Measurements from ENCODE around the gene BBS9. TPM values are rescaled to one million over a fixed set of nuclear protein-coding genes. Genes with fewer than 3 reads are reported as not detected.

Gene BBS9
- total and polyA plus RNA-seq, 2 experiments from 2014 or later, result 10.2 to 15.0 TPM

GRCh38 chr7:33221390-33221789 is 92.0 kb downstream of the BBS9 start:
- H3K9me2 ChIP-seq (ENCODE audit: insufficient read depth), result no peaks in the 10 kb centered on the region
- TF ChIP-seq EZH2 (IDR thresholded peaks at IDR 0.05; ENCODE audit: insufficient read depth, poor library complexity, severe bottlenecking), result no peak
- no peaks in the 10 kb centered on the region for H3K9me3 ChIP-seq (ENCODE audit: low read depth)
- no peaks in the 10 kb centered on the region for H3K27me3 ChIP-seq (replicated peaks; ENCODE audit: insufficient read depth)
- no peaks in the 10 kb centered on the region for H3K79me2 ChIP-seq (ENCODE audit: insufficient read depth)
- WGBS, 2 experiments (ENCODE audit: low coverage in 1 of 2, low lambda C conversion rate in 2 of 2, missing lambda C conversion rate in 2 of 2), result 96 to 100% methylated on average over 1 of the region's 1 CpG
- DNase-seq, result no peak
- H2AFZ ChIP-seq, result no peak overlapping the region
- H3K4me3 ChIP-seq, result no peak overlapping the region
- no peaks in the 10 kb centered on the region for H4K20me1 ChIP-seq (ENCODE audit: insufficient read depth)
- no peak overlapping the region for H3K27ac ChIP-seq
- in situ Hi-C loops (cut with MboI), result no loop called here
- H3K9ac ChIP-seq, result no peak overlapping the region
- H3K4me1 ChIP-seq (ENCODE audit: insufficient read depth), result no peaks in the 10 kb centered on the region
- no peaks in the 10 kb centered on the region for H3F3A ChIP-seq (ENCODE audit: insufficient read depth)
- H3K4me2 ChIP-seq (ENCODE audit: unreplicated experiment), result no peak overlapping the region
- no peaks in the 10 kb centered on the region for H3K36me3 ChIP-seq (ENCODE audit: low read depth)

GRCh38 chr7:33232632-33233145 is 103.3 kb downstream of the BBS9 start:
- Histone ChIP-seq H3K9me2 (ENCODE audit: insufficient read depth) (no peaks in the 10 kb centered on the region), H3K36me3 (ENCODE audit: low read depth) (no peaks in the 10 kb centered on the region), H3K27ac (no peak overlapping the region), H3K9ac (no peak overlapping the region), H3K9me3 (ENCODE audit: low read depth) (no peaks in the 10 kb centered on the region), H2AFZ (no peak overlapping the region), H3K27me3 (replicated peaks; ENCODE audit: insufficient read depth) (no peaks in the 10 kb centered on the region), H3K4me3 (no peak overlapping the region), H3K79me2 (ENCODE audit: insufficient read depth) (no peaks in the 10 kb centered on the region), H3K4me2 (ENCODE audit: unreplicated experiment) (no peak overlapping the region), H3K4me1 (ENCODE audit: insufficient read depth) (no peaks in the 10 kb centered on the region), H3F3A (ENCODE audit: insufficient read depth) (no peaks in the 10 kb centered on the region), H4K20me1 (ENCODE audit: insufficient read depth) (no peaks in the 10 kb centered on the region)
- no peak for DNase-seq
- TF ChIP-seq EZH2 (IDR thresholded peaks at IDR 0.05; ENCODE audit: insufficient read depth, poor library complexity, severe bottlenecking) (no peak), EZH2phosphoT487 (IDR thresholded peaks at IDR 0.05; ENCODE audit: insufficient read depth, low read depth) (no peak)
- WGBS, 2 experiments (ENCODE audit: low coverage in 1 of 2, low lambda C conversion rate in 2 of 2, missing lambda C conversion rate in 2 of 2), result 87 to 91% methylated on average over 1 of the region's 1 CpG
- in situ Hi-C loops (cut with MboI), result loop anchor here (25.0 kb wide), 1 partner anchor 705 kb away; no protein-coding TSS in a partner anchor

DNA sequence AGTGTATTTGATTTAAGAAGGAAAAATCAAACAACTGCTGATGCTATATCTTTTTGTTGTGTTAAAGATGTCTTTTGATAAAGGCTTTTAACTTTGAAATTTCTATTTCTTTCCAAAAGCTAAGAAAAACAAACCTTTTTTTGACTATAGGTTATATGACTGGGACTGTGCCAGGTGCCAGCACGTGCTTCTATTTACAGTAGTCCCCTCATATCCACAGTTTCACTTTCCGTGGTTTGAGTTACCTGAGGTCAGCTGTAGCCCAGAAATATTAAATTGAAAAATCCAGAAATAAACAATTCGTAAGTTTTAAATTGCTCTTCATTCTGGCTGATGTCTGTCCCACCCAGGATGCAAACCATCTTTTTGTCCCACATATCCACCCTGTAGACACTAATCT is 104.3 kb downstream of the BBS9 start:
- Histone ChIP-seq H3K9me2 (ENCODE audit: insufficient read depth) (no peaks in the 10 kb centered on the region), H4K20me1 (ENCODE audit: insufficient read depth) (no peaks in the 10 kb centered on the region), H3K9me3 (ENCODE audit: low read depth) (no peaks in the 10 kb centered on the region), H3K4me3 (no peak overlapping the region), H3K27ac (no peak overlapping the region), H3K4me2 (ENCODE audit: unreplicated experiment) (no peak overlapping the region), H3K4me1 (ENCODE audit: insufficient read depth) (no peaks in the 10 kb centered on the region), H3K27me3 (replicated peaks; ENCODE audit: insufficient read depth) (no peaks in the 10 kb centered on the region), H3K36me3 (ENCODE audit: low read depth) (no peaks in the 10 kb centered on the region), H3F3A (ENCODE audit: insufficient read depth) (no peaks in the 10 kb centered on the region), H3K9ac (no peak overlapping the region), H3K79me2 (ENCODE audit: insufficient read depth) (no peaks in the 10 kb centered on the region), H2AFZ (no peak overlapping the region)
- in situ Hi-C loops (cut with MboI), result loop anchor here (25.0 kb wide), 1 partner anchor 704 kb away; no protein-coding TSS in a partner anchor
- no peak for DNase-seq
- TF ChIP-seq EZH2phosphoT487 (IDR thresholded peaks at IDR 0.05; ENCODE audit: insufficient read depth, low read depth), result no peak
- 84 to 86% methylated on average over 3 of the region's 3 CpGs for WGBS, 2 experiments (ENCODE audit: low coverage in 1 of 2, low lambda C conversion rate in 2 of 2, missing lambda C conversion rate in 2 of 2)

GRCh38 chr7:33237036-33237435 is 107.7 kb downstream of the BBS9 start:
- Histone ChIP-seq H3K4me2 (ENCODE audit: unreplicated experiment) (no peak overlapping the region), H3K4me3 (no peak overlapping the region), H2AFZ (no peak overlapping the region), H3K9me2 (ENCODE audit: insufficient read depth) (no peaks in the 10 kb centered on the region), H3K9me3 (ENCODE audit: low read depth) (no peaks in the 10 kb centered on the region), H3F3A (ENCODE audit: insufficient read depth) (no peaks in the 10 kb centered on the region), H3K27ac (no peak overlapping the region), H3K79me2 (ENCODE audit: insufficient read depth) (no peaks in the 10 kb centered on the region), H3K36me3 (ENCODE audit: low read depth) (no peaks in the 10 kb centered on the region), H3K9ac (no peak overlapping the region), H3K27me3 (replicated peaks; ENCODE audit: insufficient read depth) (no peaks in the 10 kb centered on the region), H4K20me1 (ENCODE audit: insufficient read depth) (no peaks in the 10 kb centered on the region), H3K4me1 (ENCODE audit: insufficient read depth) (no peaks in the 10 kb centered on the region)
- in situ Hi-C loops (cut with MboI), result loop anchor here (25.0 kb wide), 1 partner anchor 700 kb away; no protein-coding TSS in a partner anchor
- 81 to 89% methylated on average over 2 of the region's 2 CpGs for WGBS, 2 experiments (ENCODE audit: low coverage in 1 of 2, low lambda C conversion rate in 2 of 2, missing lambda C conversion rate in 2 of 2)
- TF ChIP-seq EZH2 (IDR thresholded peaks at IDR 0.05; ENCODE audit: insufficient read depth, poor library complexity, severe bottlenecking) (no peak), EZH2phosphoT487 (IDR thresholded peaks at IDR 0.05; ENCODE audit: insufficient read depth, low read depth) (no peak)
- no peak for DNase-seq

All from GM23248 (cell line).